ENCODE data around the gene CHDH. TPM values are rescaled to one million over a fixed set of nuclear protein-coding genes. Genes with fewer than 3 reads are reported as not detected.

Gene CHDH
- total RNA-seq, 2 donors from 2014 or later = 21.5 to 26.0 TPM

DNA sequence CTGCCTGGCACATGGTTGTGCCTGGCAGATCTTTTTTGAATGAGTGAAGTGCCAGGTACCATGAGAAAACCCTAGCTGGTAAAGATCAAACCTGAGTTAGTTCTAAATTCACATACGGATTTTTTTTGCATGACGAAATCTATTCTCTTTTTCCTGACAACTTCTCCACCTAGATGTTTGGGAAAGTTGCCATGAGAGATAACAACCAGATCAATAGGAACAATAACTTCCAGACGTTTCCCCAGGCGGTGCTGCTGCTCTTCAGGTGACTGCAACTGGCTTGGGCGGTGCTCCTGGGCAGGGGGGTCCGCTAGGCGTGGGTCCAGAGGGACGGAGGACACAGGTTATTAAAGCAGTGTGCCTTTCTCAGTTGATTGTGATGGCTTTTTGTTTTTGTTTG is 71.8 kb downstream of the CHDH start:
- no peak for ATAC-seq
- Histone ChIP-seq H3K4me1 (peaks cover 15% of the 10 kb centered on the region), H3K27ac (no peak overlapping the region), H3K4me3 (no peak overlapping the region), H3K36me3 (replicated peaks in 1 of 2; ENCODE audit: insufficient read depth in 1 of 2, low read depth in 2 of 2) (no peaks in the 10 kb centered on the region), H3K27me3 (no peaks in the 10 kb centered on the region), H3K9me3 (no peaks in the 10 kb centered on the region)
- intact Hi-C loops (cut with DNase I) = no loop called here
- 37 to 45% methylated on average over 8 of the region's 8 CpGs for WGBS, 2 donors
- TF ChIP-seq POLR2A (IDR thresholded peaks at IDR 0.05) = no peak
- TF ChIP-seq, protein P1, sequence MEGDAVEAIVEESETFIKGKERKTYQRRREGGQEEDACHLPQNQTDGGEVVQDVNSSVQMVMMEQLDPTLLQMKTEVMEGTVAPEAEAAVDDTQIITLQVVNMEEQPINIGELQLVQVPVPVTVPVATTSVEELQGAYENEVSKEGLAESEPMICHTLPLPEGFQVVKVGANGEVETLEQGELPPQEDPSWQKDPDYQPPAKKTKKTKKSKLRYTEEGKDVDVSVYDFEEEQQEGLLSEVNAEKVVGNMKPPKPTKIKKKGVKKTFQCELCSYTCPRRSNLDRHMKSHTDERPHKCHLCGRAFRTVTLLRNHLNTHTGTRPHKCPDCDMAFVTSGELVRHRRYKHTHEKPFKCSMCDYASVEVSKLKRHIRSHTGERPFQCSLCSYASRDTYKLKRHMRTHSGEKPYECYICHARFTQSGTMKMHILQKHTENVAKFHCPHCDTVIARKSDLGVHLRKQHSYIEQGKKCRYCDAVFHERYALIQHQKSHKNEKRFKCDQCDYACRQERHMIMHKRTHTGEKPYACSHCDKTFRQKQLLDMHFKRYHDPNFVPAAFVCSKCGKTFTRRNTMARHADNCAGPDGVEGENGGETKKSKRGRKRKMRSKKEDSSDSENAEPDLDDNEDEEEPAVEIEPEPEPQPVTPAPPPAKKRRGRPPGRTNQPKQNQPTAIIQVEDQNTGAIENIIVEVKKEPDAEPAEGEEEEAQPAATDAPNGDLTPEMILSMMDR (IDR thresholded peaks at IDR 0.05) = no peak
- no peak for DNase-seq

DNA sequence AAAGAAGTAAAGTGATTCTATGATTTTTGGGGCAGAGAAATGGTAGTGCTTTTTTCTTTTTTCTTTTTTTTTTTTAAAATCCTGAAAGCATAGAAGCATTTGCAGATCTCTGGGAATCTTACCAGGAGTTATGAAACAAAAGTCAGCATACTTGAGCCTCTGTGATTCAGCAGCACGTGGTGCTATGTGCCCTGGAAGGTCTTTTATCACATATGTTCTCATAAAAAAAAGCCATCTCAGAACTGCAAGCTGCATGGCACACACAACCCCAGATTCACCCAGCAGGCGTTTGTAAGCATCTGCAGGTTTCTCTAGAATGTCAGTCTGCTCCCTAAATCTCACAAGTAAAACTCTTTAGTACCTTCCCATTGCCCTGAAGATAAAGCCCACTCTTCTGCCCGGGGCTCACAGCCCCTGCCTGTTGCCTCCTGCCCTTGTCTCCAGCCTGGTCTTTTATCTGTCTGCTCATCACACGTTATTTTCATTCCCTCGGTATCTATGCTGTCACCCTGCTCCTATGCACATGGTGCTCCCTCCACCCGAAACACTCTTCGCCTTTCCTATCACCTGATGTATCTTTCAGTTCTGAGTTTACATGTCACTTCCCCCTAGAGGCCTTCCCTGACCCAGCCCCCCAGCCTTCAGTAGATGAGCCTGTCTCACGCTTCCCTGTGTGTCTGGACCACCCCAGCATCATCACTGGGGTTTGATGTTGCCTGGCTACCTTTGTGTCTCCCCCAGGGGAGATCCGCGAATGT is 72.4 kb downstream of the CHDH start:
- DNase-seq (peak in 3 of 4 donors; percentile 34 to 59 (median 43)), ATAC-seq (no peak)
- Histone ChIP-seq H3K27ac (no peak overlapping the region), H3K9me3 (no peaks in the 10 kb centered on the region), H3K4me3 (no peak overlapping the region), H3K36me3 (replicated peaks in 1 of 2; ENCODE audit: insufficient read depth in 1 of 2, low read depth in 2 of 2) (no peaks in the 10 kb centered on the region), H3K27me3 (no peaks in the 10 kb centered on the region), H3K4me1 (peaks cover 15% of the 10 kb centered on the region)
- intact Hi-C loops (cut with DNase I) = no loop called here
- 63 to 66% methylated on average over 10 of the region's 10 CpGs for WGBS, 2 donors
- TF ChIP-seq, protein P1 (IDR thresholded peaks at IDR 0.05) = no peak
- TF ChIP-seq POLR2A (IDR thresholded peaks at IDR 0.05) = no peak

DNA sequence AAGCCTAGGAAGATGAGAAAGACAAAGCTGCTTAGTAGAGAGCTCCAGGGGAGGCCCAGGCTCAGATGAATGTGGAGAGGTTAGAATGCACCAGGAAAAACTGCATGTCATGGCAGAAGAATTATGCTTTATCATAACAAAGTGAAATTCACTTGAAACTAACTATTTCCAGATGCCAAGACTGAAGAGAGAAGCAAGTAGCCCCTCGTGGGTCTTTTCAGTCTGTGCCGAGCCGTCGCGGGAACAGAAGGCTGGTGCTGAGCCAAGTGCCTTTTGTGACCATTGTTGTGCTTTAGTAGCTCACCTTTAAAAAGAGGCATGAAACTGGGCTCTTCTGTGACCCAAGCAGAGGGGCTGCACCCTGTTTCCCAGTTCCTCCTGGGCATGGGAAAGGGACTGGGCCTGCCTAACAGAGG is 73.2 kb downstream of the CHDH start:
- ATAC-seq (no peak), DNase-seq (no peak)
- H3K27me3 ChIP-seq = no peaks in the 10 kb centered on the region
- no peaks in the 10 kb centered on the region for H3K36me3 ChIP-seq (replicated peaks in 1 of 2; ENCODE audit: insufficient read depth in 1 of 2, low read depth in 2 of 2)
- no peak overlapping the region for H3K4me3 ChIP-seq
- H3K9me3 ChIP-seq = no peaks in the 10 kb centered on the region
- H3K27ac ChIP-seq = no peak overlapping the region
- H3K4me1 ChIP-seq = peaks cover 15% of the 10 kb centered on the region
- WGBS, 2 donors = 88 to 94% methylated on average over 5 of the region's 5 CpGs
- TF ChIP-seq, protein P1 (IDR thresholded peaks at IDR 0.05) = no peak
- TF ChIP-seq POLR2A (IDR thresholded peaks at IDR 0.05) = no peak
- intact Hi-C loops (cut with DNase I) = no loop called here

- H3K36me3 ChIP-seq (replicated peaks in 1 of 2; ENCODE audit: insufficient read depth in 1 of 2, low read depth in 2 of 2) = no peaks in the 10 kb centered on the region
- TF ChIP-seq, protein P1 (IDR thresholded peaks at IDR 0.05) = no peak
- no peak for ATAC-seq
- no peak for DNase-seq
- no peak overlapping the region for H3K4me3 ChIP-seq
- H3K27me3 ChIP-seq = no peaks in the 10 kb centered on the region
- H3K4me1 ChIP-seq = peaks cover 15% of the 10 kb centered on the region
- H3K27ac ChIP-seq = no peak overlapping the region
- WGBS, 2 donors = 89 to 92% methylated on average over 14 of the region's 14 CpGs
- intact Hi-C loops (cut with DNase I) = no loop called here
- no peaks in the 10 kb centered on the region for H3K9me3 ChIP-seq
These were observed 73.7 kb downstream of the CHDH start for GRCh38 chr3:53772562-53772961.

All from body of pancreas (tissue), 4 donors.